HG03175 (cell line): ENCODE measurements around the gene ZFP36L1.

Experiments used
- ATAC-seq: cut with Tn5 transposase; IDR thresholded peaks from one replicate; pipeline ENCODE4 v1.9.1; 2021; ENCODE audit warnings: mild to moderate bottlenecking, moderate library complexity; ENCODE audit not compliant: unreplicated experiment

The ZFP36L1 gene

GRCh38 chr14:68792979-68793733 lies at the start of gene ZFP36L1:
Gene ZFP36L1, minus strand, starts transcription at chr14:68793067. Its CDS starts 129 bp downstream, at chr14:68792938.
- ATAC-seq: peak; percentile 41

GRCh38 chr14:68842298-68842697 lies 49.4 kb upstream of the ZFP36L1 start:
- no peak for ATAC-seq

- no peak for ATAC-seq
These were observed 48.3 kb upstream of the ZFP36L1 start for GRCh38 chr14:68841016-68841809.

- no peak for ATAC-seq
These were observed 47.6 kb upstream of the ZFP36L1 start for GRCh38 chr14:68840454-68840853.

GRCh38 chr14:68836082-68836481 lies 43.2 kb upstream of the ZFP36L1 start:
- no peak for ATAC-seq

- ATAC-seq: no peak
These were observed 41.9 kb upstream of the ZFP36L1 start for GRCh38 chr14:68834816-68835215.

GRCh38 chr14:68828698-68829097 lies 35.8 kb upstream of the ZFP36L1 start:
- ATAC-seq: no peak

GRCh38 chr14:68825729-68826128 lies 32.9 kb upstream of the ZFP36L1 start:
- ATAC-seq: no peak

GRCh38 chr14:68824517-68825347 lies 31.9 kb upstream of the ZFP36L1 start:
- ATAC-seq: no peak

- ATAC-seq: no peak
These were observed 31.3 kb upstream of the ZFP36L1 start for GRCh38 chr14:68824207-68824516.

GRCh38 chr14:68823434-68824206 lies 30.8 kb upstream of the ZFP36L1 start:
- no peak for ATAC-seq

- ATAC-seq: no peak
These were observed 30.1 kb upstream of the ZFP36L1 start for GRCh38 chr14:68822926-68823325.

- peak; percentile 77 for ATAC-seq
These were observed 29.3 kb upstream of the ZFP36L1 start for GRCh38 chr14:68822132-68822651.

GRCh38 chr14:68820999-68821683 lies 28.3 kb upstream of the ZFP36L1 start:
- ATAC-seq: no peak

GRCh38 chr14:68820536-68820935 lies 27.7 kb upstream of the ZFP36L1 start:
- no peak for ATAC-seq

- no peak for ATAC-seq
These were observed 27.3 kb upstream of the ZFP36L1 start for GRCh38 chr14:68820119-68820518.

- no peak for ATAC-seq
These were observed 26.4 kb upstream of the ZFP36L1 start for GRCh38 chr14:68819260-68819691.

- no peak for ATAC-seq
These were observed 24.8 kb upstream of the ZFP36L1 start for GRCh38 chr14:68817506-68818212.

GRCh38 chr14:68816943-68817430 lies 24.1 kb upstream of the ZFP36L1 start:
- no peak for ATAC-seq
